GM21576 (cell line): ENCODE measurements around the gene NEMP1.
A peak's percentile ranks its signal among the peaks of the same experiment; 100 is the strongest.

Experiments used
- ATAC-seq: cut with Tn5 transposase; IDR thresholded peaks from one replicate; pipeline ENCODE4 v1.9.1; 2021; ENCODE audit warnings: mild to moderate bottlenecking, moderate library complexity; ENCODE audit not compliant: unreplicated experiment

The NEMP1 gene

GRCh38 chr12:57006809-57007475, 71.6 kb downstream of the NEMP1 start:
- no peak for ATAC-seq

DNA sequence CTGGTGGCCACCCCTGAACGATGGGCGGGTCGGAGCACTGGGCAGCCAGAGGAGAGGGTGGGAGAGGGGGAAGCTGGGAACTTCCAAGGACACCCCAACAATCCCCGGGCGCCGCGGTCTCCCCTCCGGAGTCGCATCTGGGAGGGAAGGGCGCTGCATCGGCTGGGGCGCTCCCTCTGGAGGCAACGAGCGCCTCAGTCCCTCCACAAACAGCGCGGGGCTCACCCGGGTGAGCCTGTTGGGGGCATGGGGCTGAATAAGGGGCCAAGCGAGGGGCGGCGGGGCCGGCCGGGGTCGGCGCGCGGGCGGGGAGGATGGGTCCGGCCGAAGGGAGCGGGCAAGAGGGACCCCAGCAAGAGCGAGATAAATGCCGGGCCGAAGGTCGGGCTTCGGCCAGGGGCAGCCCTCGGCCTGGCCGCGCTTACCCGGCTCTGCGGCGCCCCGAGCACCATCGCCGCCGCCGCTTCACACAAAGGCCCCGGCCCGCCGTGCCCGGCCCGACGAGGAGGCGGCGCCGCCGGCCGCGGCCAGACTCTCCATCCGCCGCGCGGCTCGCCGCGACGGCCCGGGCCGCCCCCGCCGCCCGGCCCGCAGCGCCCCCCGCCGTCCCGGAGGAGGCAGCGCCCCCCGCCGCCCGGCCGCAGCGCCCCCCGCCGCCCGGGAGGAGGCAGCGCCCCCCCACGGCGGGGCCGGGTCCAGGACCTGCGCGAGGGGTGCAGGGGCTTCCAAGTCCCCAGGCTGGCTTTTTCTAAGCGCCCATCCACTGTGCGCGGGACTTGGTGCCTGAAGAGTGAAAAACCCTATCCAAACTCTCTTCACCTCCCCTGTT, 72.4 kb downstream of the NEMP1 start, which contains the start of gene ZBTB39:
Gene ZBTB39 (minus strand): TSS at position 567 of the 829 bp plus-strand sequence. CDS start 1,629 bp downstream, outside the sequence.
- peak; percentile 58 for ATAC-seq
